GM12878 (cell line): ENCODE measurements around the gene JTB.

Experiments
- CBX5 ChIP-seq: sonication (generic); IDR thresholded peaks from 2 replicates; pipeline ENCODE4 v1.6.1; 2016; ENCODE audit warnings: low read depth, moderate library complexity, mild to moderate bottlenecking, inconsistent platforms
- CHD4 ChIP-seq: fragments of 200-600 bp; sonication (generic); IDR thresholded peaks from 2 replicates; pipeline ENCODE4 v1.6.1; 2016; ENCODE audit warnings: mild to moderate bottlenecking
- ESRRA ChIP-seq: IDR thresholded peaks from 2 replicates; pipeline ENCODE4 v1.6.1; 2012; ENCODE audit warnings: mild to moderate bottlenecking, low read length, improper control_type of control experiment
- EZH2 ChIP-seq: IDR thresholded peaks from 2 replicates; pipeline ENCODE4 v1.6.1; 2012; ENCODE audit warnings: low read depth, mild to moderate bottlenecking, control low read depth, inconsistent platforms, low read length, borderline replicate concordance; ENCODE audit not compliant: control insufficient read depth
- GABPA ChIP-seq: IDR thresholded peaks from 2 replicates; pipeline ENCODE4 v1.6.1; 2014; ENCODE audit warnings: antibody characterized with exemption, low read depth, mild to moderate bottlenecking, inconsistent platforms
- NR2C2 ChIP-seq: IDR thresholded peaks from 2 replicates; pipeline ENCODE4 v1.6.1; 2011; ENCODE audit warnings: borderline replicate concordance, low read depth; ENCODE audit not compliant: control insufficient read depth, insufficient read length
- SRF ChIP-seq, 2 experiments: IDR thresholded peaks; 2 replicates each; pipeline ENCODE4 v1.6.1; 2011; ENCODE audit warnings: low read depth in 2 of 2, low read length in 2 of 2, mild to moderate bottlenecking in 1 of 2, moderate library complexity in 1 of 2
- TAF1 ChIP-seq: IDR thresholded peaks from 2 replicates; pipeline ENCODE4 v1.6.1; 2011; ENCODE audit warnings: mild to moderate bottlenecking, low read depth, low read length, borderline replicate concordance
- WRNIP1 ChIP-seq: IDR thresholded peaks from 2 replicates; pipeline ENCODE4 v1.6.1; 2011; ENCODE audit warnings: low read depth, low read length, improper control_type of control experiment, borderline replicate concordance
- ZNF274 ChIP-seq: IDR thresholded peaks from one replicate; pipeline ENCODE4 v1.8.0; 2011; ENCODE audit not compliant: insufficient read length, insufficient read depth
- ZNF622 ChIP-seq: fragments of 450-650 bp; IDR thresholded peaks from 2 replicates; pipeline ENCODE4 v1.6.1; 2017; ENCODE audit warnings: mild to moderate bottlenecking, inconsistent platforms
- TF ChIP-seq, protein P1 (sequence below), 3 experiments: IDR thresholded peaks in 2 of 3; conservative IDR thresholded peaks in 1 of 3; 2 replicates each; pipeline ENCODE4 v1.5.1; 2011; ENCODE audit warnings: low read depth in 3 of 3, low read length in 3 of 3, mild to moderate bottlenecking in 3 of 3, control low read depth in 2 of 3, moderate library complexity in 2 of 3, inconsistent platforms in 1 of 3, mixed read lengths in 1 of 3; ENCODE audit not compliant: control insufficient read depth in 2 of 3, insufficient read depth in 1 of 3; ENCODE audit errors: extremely low read depth in 1 of 3
- TF ChIP-seq, protein P2 (sequence below): fragments of 450-650 bp; IDR thresholded peaks from 2 replicates; pipeline ENCODE4 v1.6.1; 2014; ENCODE audit warnings: mild to moderate bottlenecking

DNA sequence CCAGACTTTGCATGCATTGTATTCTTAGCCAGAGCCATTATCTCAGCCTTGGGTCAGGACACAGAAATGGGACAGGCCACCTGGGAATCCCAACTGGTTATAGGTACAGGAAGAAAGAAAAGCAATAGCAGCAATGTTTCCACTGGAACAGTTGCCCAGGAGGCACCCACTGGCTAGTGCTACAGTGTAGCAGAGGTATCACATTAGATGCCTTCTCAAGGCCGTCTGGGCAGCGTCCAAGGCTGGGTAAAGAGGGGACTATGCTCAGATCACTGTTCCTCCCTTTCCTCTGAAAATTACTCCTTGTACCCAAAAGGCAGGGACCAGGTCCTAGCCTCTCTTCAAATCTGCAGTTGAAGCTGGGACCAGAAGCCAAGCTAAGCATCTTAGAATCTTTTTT lies 7.1 kb downstream of the JTB start:
- TF ChIP-seq CHD4 = no peak
- no peak for TF ChIP-seq ZNF622
- TF ChIP-seq, protein P1, sequence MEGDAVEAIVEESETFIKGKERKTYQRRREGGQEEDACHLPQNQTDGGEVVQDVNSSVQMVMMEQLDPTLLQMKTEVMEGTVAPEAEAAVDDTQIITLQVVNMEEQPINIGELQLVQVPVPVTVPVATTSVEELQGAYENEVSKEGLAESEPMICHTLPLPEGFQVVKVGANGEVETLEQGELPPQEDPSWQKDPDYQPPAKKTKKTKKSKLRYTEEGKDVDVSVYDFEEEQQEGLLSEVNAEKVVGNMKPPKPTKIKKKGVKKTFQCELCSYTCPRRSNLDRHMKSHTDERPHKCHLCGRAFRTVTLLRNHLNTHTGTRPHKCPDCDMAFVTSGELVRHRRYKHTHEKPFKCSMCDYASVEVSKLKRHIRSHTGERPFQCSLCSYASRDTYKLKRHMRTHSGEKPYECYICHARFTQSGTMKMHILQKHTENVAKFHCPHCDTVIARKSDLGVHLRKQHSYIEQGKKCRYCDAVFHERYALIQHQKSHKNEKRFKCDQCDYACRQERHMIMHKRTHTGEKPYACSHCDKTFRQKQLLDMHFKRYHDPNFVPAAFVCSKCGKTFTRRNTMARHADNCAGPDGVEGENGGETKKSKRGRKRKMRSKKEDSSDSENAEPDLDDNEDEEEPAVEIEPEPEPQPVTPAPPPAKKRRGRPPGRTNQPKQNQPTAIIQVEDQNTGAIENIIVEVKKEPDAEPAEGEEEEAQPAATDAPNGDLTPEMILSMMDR (IDR thresholded peaks at IDR 0.05 in 2 of 3, conservative IDR thresholded peaks at IDR 0.05 in 1 of 3; ENCODE audit: control insufficient read depth in 2 of 3, extremely low read depth in 1 of 3, insufficient read depth in 1 of 3, low read depth in 3 of 3, low read length in 3 of 3) = no peak
- TF ChIP-seq ZNF274 = no peak
- TF ChIP-seq NR2C2 = no peak
- TF ChIP-seq CBX5 = no peak
- no peak for TF ChIP-seq ESRRA
- TF ChIP-seq SRF (IDR thresholded peaks at IDR 0.05; ENCODE audit: low read depth in 2 of 2, low read length in 2 of 2) = no peak
- TF ChIP-seq, protein P2, sequence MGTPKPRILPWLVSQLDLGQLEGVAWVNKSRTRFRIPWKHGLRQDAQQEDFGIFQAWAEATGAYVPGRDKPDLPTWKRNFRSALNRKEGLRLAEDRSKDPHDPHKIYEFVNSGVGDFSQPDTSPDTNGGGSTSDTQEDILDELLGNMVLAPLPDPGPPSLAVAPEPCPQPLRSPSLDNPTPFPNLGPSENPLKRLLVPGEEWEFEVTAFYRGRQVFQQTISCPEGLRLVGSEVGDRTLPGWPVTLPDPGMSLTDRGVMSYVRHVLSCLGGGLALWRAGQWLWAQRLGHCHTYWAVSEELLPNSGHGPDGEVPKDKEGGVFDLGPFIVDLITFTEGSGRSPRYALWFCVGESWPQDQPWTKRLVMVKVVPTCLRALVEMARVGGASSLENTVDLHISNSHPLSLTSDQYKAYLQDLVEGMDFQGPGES = no peak
- TF ChIP-seq WRNIP1 = no peak
- no peak for TF ChIP-seq EZH2
- TF ChIP-seq TAF1 = no peak
- no peak for TF ChIP-seq GABPA
